ENCODE measurements around the gene PCDHGC3.

PCDHGC3 gene

GRCh38 chr5:141510850-141511601 lies 35.3 kb downstream of the PCDHGC3 start:
- H3K27ac ChIP-seq, result peak overlapping the region; percentile 99
- no peak overlapping the region for H3K4me3 ChIP-seq (ENCODE audit: low read depth, low read length)
- no peak overlapping the region for H2AFZ ChIP-seq
- H3K9me3 ChIP-seq (ENCODE audit: control insufficient read depth, low read length), result no peaks in the 10 kb centered on the region
- no peak overlapping the region for H3K9ac ChIP-seq
- no peak overlapping the region for H3K4me2 ChIP-seq (ENCODE audit: low read length)
- H3K79me2 ChIP-seq, result peaks cover 5% of the 10 kb centered on the region
- H3K4me1 ChIP-seq, result peaks cover 44% of the 10 kb centered on the region
- no peaks in the 10 kb centered on the region for H3K36me3 ChIP-seq (ENCODE audit: control insufficient read depth, insufficient read depth, low read length)
- no peak for TF ChIP-seq CTCF (IDR thresholded peaks at IDR 0.05)
- H3K27me3 ChIP-seq (ENCODE audit: control insufficient read depth, insufficient read depth, low read length), result no peaks in the 10 kb centered on the region

DNA sequence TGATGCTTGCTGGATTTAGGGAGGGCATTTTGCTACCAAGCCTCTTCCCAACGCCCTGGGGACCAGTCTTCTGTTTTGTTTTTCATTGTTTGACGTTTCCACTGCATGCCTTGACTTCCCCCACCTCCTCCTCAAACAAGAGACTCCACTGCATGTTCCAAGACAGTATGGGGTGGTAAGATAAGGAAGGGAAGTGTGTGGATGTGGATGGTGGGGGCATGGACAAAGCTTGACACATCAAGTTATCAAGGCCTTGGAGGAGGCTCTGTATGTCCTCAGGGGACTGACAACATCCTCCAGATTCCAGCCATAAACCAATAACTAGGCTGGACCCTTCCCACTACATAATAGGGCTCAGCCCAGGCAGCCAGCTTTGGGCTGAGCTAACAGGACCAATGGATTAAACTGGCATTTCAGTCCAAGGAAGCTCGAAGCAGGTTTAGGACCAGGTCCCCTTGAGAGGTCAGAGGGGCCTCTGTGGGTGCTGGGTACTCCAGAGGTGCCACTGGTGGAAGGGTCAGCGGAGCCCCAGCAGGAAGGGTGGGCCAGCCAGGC lies 36.1 kb downstream of the PCDHGC3 start:
- peak overlapping the region; percentile 80 for H3K4me2 ChIP-seq (ENCODE audit: low read length)
- H2AFZ ChIP-seq, result peak overlapping the region; percentile 81
- H3K9me3 ChIP-seq (ENCODE audit: control insufficient read depth, low read length), result no peaks in the 10 kb centered on the region
- peaks cover 53% of the 10 kb centered on the region for H3K4me1 ChIP-seq
- H3K9ac ChIP-seq, result peak overlapping the region; percentile 64
- H3K79me2 ChIP-seq, result peaks cover 5% of the 10 kb centered on the region
- no peaks in the 10 kb centered on the region for H3K36me3 ChIP-seq (ENCODE audit: control insufficient read depth, insufficient read depth, low read length)
- no peak for TF ChIP-seq CTCF (IDR thresholded peaks at IDR 0.05)
- H3K4me3 ChIP-seq (ENCODE audit: low read depth, low read length), result peak overlapping the region; percentile 71
- H3K27ac ChIP-seq, result peak overlapping the region; percentile 99
- H3K27me3 ChIP-seq (ENCODE audit: control insufficient read depth, insufficient read depth, low read length), result no peaks in the 10 kb centered on the region

- Histone ChIP-seq H3K4me2 (ENCODE audit: low read length) (peak overlapping the region; percentile 80), H3K79me2 (peaks cover 5% of the 10 kb centered on the region), H3K9ac (no peak overlapping the region), H3K4me1 (peaks cover 49% of the 10 kb centered on the region), H3K27me3 (ENCODE audit: control insufficient read depth, insufficient read depth, low read length) (no peaks in the 10 kb centered on the region), H3K36me3 (ENCODE audit: control insufficient read depth, insufficient read depth, low read length) (no peaks in the 10 kb centered on the region), H3K4me3 (ENCODE audit: low read depth, low read length) (peak overlapping the region; percentile 71), H3K9me3 (ENCODE audit: control insufficient read depth, low read length) (no peaks in the 10 kb centered on the region), H2AFZ (peak overlapping the region; percentile 81), H3K27ac (peak overlapping the region; percentile 99)
- peak; percentile 97 for TF ChIP-seq CTCF (IDR thresholded peaks at IDR 0.05)
Observed at GRCh38 chr5:141512390-141512910, 36.7 kb downstream of the PCDHGC3 start.

DNA sequence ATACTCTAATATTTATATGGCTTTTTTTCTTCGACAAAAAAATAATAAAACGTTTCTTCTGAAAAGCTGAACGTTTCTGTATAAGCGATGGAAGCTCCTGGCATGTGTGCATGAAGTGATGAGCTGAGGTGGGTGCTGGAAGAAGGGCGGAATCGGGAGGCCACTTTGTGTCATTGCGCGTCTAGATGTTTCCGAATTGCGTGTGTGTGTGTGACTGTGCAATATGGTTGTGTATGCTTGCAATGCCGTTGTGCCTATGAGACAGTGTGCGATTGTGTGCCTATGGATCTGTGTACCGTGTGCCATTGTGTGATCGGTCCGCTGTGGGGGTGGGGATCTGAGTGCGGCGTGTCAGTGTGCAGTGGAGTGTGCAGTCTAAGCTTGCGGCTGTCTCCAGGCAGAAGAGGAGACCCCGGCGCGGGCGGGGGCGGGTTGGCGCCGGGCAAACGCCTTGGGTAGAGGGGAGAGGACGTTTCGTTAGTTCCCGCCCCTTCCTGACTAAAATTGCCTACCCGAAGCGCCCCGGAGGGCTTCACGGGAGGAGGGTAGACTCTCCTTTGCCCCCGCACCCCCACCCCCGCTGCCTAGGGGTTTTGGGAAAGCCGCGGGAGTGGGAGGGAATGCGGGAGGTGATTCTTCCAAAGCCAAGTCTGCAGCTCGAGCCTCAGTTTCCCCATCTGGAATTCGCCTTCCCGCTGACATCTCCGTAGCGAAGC lies 37.3 kb downstream of the PCDHGC3 start:
- Histone ChIP-seq H3K9ac (peak overlapping the region; percentile 64), H3K27ac (peak overlapping the region; percentile 99), H3K4me1 (peaks cover 49% of the 10 kb centered on the region), H3K9me3 (ENCODE audit: control insufficient read depth, low read length) (no peaks in the 10 kb centered on the region), H3K36me3 (ENCODE audit: control insufficient read depth, insufficient read depth, low read length) (no peaks in the 10 kb centered on the region), H2AFZ (peak overlapping the region; percentile 81), H3K27me3 (ENCODE audit: control insufficient read depth, insufficient read depth, low read length) (no peaks in the 10 kb centered on the region), H3K4me2 (ENCODE audit: low read length) (peak overlapping the region; percentile 80), H3K79me2 (peaks cover 5% of the 10 kb centered on the region), H3K4me3 (ENCODE audit: low read depth, low read length) (peak overlapping the region; percentile 71)
- TF ChIP-seq CTCF (IDR thresholded peaks at IDR 0.05), result no peak
